Body of pancreas (tissue), 4 donors: Measurements from ENCODE around the gene LDLRAD4. TPM values are rescaled to one million over a fixed set of nuclear protein-coding genes. Genes with fewer than 3 reads are reported as not detected.

Source experiments
- ATAC-seq: fragments of 150-250 bp; one replicate; pipeline ENCODE4 v1.9.1; 2016
- DNase-seq, 4 donors: peaks; one replicate each; pipeline ENCODE4 v3.0.0-alpha.2; 2019
- H3K27ac ChIP-seq, 4 donors: fragments of 200-600 bp; sonication (generic); 1 replicate in 3 of 4; 2 replicates in 1 of 4; pipeline versions ENCODE4 v1.5.1 to v1.6.1; 2016 to 2019; ENCODE audit warnings: mild to moderate bottlenecking in 1 of 4, mixed read lengths in 1 of 4, moderate library complexity in 1 of 4
- H3K27me3 ChIP-seq, 2 donors: fragments of 200-600 bp; sonication (generic); one replicate each; pipeline ENCODE4 v1.6.0; 2016; ENCODE audit warnings: mild to moderate bottlenecking in 1 of 2
- H3K36me3 ChIP-seq, 2 donors: fragments of 200-600 bp; sonication (generic); replicated peaks in 1 of 2; 2 replicates each; pipeline ENCODE4 v1.5.1; 2016; ENCODE audit warnings: low read depth in 2 of 2; ENCODE audit not compliant: insufficient read depth in 1 of 2
- H3K4me1 ChIP-seq: fragments of 200-600 bp; sonication (generic); one replicate; pipeline ENCODE4 v1.6.0; 2016
- H3K4me3 ChIP-seq, 2 donors: fragments of 200-600 bp; sonication (generic); 1 replicate in 1 of 2; 2 replicates in 1 of 2; pipeline ENCODE4 v1.5.1; 2016 to 2019
- H3K9me3 ChIP-seq, 3 donors: fragments of 200-600 bp; sonication (generic); 1 replicate in 2 of 3; 2 replicates in 1 of 3; pipeline ENCODE4 v1.5.1; 2016
- POLR2A ChIP-seq, 3 donors: fragments of 450-650 bp; IDR thresholded peaks; one replicate each; pipeline ENCODE4 v1.6.1; 2016; ENCODE audit warnings: antibody characterized with exemption in 3 of 3, mild to moderate bottlenecking in 2 of 3
- WGBS, 2 donors: methylation state at CpG; one replicate each; pipeline ENCODE4 v1.1.5; 2017; 5-methylcytosine and 5-hydroxymethylcytosine counted together
- intact Hi-C: fragments of 100-400 bp; cut with DNase I; formaldehyde crosslinking; loops from one replicate; pipeline ENCODE4 v1.15.1; 2023
- total RNA-seq, 2 donors: library from RNA; depleted of rRNA; stranded (reverse); fragments of >200 nt; gene quantifications; one replicate each; pipeline ENCODE4 v1.1.0, GENCODE V29; 2016
- TF ChIP-seq, protein P1 (sequence below), 7 experiments: fragments of 450-650 bp in 4 of 7; fragments of 200-600 bp in 3 of 7; sonication (generic) in 3 of 7; IDR thresholded peaks; one replicate each; pipeline ENCODE4 v1.5.1; 2016 to 2019; ENCODE audit warnings: antibody characterized with exemption in 7 of 7

LDLRAD4 gene
- total RNA-seq, 2 donors from 2014 or later, result 8.6 to 35.9 TPM

- peaks cover 68% of the 10 kb centered on the region for H3K4me1 ChIP-seq
- no peak overlapping the region for H3K4me3 ChIP-seq
- no peaks in the 10 kb centered on the region for H3K36me3 ChIP-seq
- WGBS, 2 donors, result 39 to 46% methylated on average over 4 of the region's 4 CpGs
- intact Hi-C loops, result no loop called here
- DNase-seq (no peak), ATAC-seq (no peak)
- TF ChIP-seq, protein P1, sequence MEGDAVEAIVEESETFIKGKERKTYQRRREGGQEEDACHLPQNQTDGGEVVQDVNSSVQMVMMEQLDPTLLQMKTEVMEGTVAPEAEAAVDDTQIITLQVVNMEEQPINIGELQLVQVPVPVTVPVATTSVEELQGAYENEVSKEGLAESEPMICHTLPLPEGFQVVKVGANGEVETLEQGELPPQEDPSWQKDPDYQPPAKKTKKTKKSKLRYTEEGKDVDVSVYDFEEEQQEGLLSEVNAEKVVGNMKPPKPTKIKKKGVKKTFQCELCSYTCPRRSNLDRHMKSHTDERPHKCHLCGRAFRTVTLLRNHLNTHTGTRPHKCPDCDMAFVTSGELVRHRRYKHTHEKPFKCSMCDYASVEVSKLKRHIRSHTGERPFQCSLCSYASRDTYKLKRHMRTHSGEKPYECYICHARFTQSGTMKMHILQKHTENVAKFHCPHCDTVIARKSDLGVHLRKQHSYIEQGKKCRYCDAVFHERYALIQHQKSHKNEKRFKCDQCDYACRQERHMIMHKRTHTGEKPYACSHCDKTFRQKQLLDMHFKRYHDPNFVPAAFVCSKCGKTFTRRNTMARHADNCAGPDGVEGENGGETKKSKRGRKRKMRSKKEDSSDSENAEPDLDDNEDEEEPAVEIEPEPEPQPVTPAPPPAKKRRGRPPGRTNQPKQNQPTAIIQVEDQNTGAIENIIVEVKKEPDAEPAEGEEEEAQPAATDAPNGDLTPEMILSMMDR (IDR thresholded peaks at IDR 0.05), result no peak
- TF ChIP-seq POLR2A (IDR thresholded peaks at IDR 0.05), result no peak
- H3K9me3 ChIP-seq, result no peaks in the 10 kb centered on the region
- no peaks in the 10 kb centered on the region for H3K27me3 ChIP-seq
- no peak overlapping the region for H3K27ac ChIP-seq
Observed at GRCh38 chr18:13219593-13220159, 1.1 kb downstream of the LDLRAD4 start.

GRCh38 chr18:13220361-13220991 lies 1.9 kb downstream of the LDLRAD4 start:
- H3K36me3 ChIP-seq, result no peaks in the 10 kb centered on the region
- TF ChIP-seq, protein P1 (IDR thresholded peaks at IDR 0.05), result no peak
- no peak for TF ChIP-seq POLR2A (IDR thresholded peaks at IDR 0.05)
- no peaks in the 10 kb centered on the region for H3K27me3 ChIP-seq
- ATAC-seq (no peak), DNase-seq (peak in 1 of 4 donors; percentile 16)
- peaks cover 68% of the 10 kb centered on the region for H3K4me1 ChIP-seq
- no peak overlapping the region for H3K27ac ChIP-seq
- H3K9me3 ChIP-seq, result no peaks in the 10 kb centered on the region
- WGBS, 2 donors, result 30 to 39% methylated on average over 10 of the region's 10 CpGs
- H3K4me3 ChIP-seq, result no peak overlapping the region
- intact Hi-C loops, result no loop called here

GRCh38 chr18:13221869-13222855 lies 3.6 kb downstream of the LDLRAD4 start:
- Histone ChIP-seq H3K27me3 (no peaks in the 10 kb centered on the region), H3K36me3 (no peaks in the 10 kb centered on the region), H3K4me3 (no peak overlapping the region), H3K4me1 (peaks cover 63% of the 10 kb centered on the region), H3K27ac (peak overlapping the region in 3 of 4 donors; percentile 27 to 79 (median 71)), H3K9me3 (no peaks in the 10 kb centered on the region)
- 25 to 33% methylated on average over 24 of the region's 24 CpGs for WGBS, 2 donors
- TF ChIP-seq, protein P1 (IDR thresholded peaks at IDR 0.05), result no peak
- TF ChIP-seq POLR2A (IDR thresholded peaks at IDR 0.05), result no peak
- peak; percentile 12 for ATAC-seq
- DNase-seq, result peak in 3 of 4 donors; percentile 37 to 60 (median 48)
- intact Hi-C loops, result no loop called here

DNA sequence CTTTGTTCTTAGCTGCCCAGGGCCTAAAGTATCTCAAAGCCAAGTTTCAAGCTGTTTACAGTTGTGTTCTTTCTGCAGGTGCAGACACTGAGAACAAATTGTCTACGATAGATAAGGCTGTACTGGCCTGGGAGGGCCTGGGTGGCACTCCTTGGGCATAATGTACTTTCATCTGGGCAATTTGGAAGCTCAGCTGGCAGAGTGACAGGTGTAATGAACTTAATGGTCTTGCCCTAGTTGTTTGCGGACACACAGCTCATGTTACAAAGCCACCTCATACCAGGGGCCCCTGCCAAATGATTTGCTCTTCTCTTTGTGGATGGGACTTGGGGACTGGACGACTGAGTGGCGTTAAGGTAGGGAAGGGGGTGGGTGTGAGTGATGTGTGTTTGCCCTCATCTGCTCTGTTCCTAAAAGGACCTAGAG lies 4.3 kb downstream of the LDLRAD4 start:
- TF ChIP-seq, protein P1 (IDR thresholded peaks at IDR 0.05), result no peak
- TF ChIP-seq POLR2A (IDR thresholded peaks at IDR 0.05), result no peak
- 23 to 28% methylated on average over 4 of the region's 4 CpGs for WGBS, 2 donors
- peaks cover 63% of the 10 kb centered on the region for H3K4me1 ChIP-seq
- DNase-seq, result peak in 3 of 4 donors; percentile 30 to 57 (median 44)
- no peak overlapping the region for H3K4me3 ChIP-seq
- peak overlapping the region in 3 of 4 donors; percentile 27 to 79 (median 71) for H3K27ac ChIP-seq
- no peaks in the 10 kb centered on the region for H3K27me3 ChIP-seq
- no peaks in the 10 kb centered on the region for H3K9me3 ChIP-seq
- peak; percentile 22 for ATAC-seq
- no peaks in the 10 kb centered on the region for H3K36me3 ChIP-seq
- intact Hi-C loops, result no loop called here
